K562 (cell line): ENCODE data around the gene PIEZO2. TPM values are rescaled to one million over a fixed set of nuclear protein-coding genes. Genes with fewer than 3 reads are reported as not detected.

ENCODE experiments used
- ATAC-seq: fragments of 200-7000 bp; cut with Tn5 transposase; 3 replicates; pipeline ENCODE4 v1.9.1; 2020; ENCODE audit warnings: moderate library complexity
- BruUV-seq: library from RNA; stranded (reverse); fragments of 400-500 nt; replicated peaks from 2 replicates; lab custom pipeline; 2021; lab: Mats Ljungman, UMichigan
- CTCF ChIA-PET: fragments of 300-600 bp; formaldehyde crosslinking; extraction: SDS; loops from one replicate; lab custom pipeline; 2021; ENCODE audit warnings: low intra/inter-chr PET ratio; lab: Yijun Ruan, JAX
- POLR2A ChIA-PET: fragments of 300-600, 350-650 bp; sonication (Branson Sonifier 250); formaldehyde crosslinking; extraction: SDS; loops from one replicate; lab custom pipeline; 2021; ENCODE audit warnings: antibody characterized with exemption, inconsistent platforms; lab: Yijun Ruan, JAX
- DNase-seq, 4 experiments: peaks; one replicate each; pipeline versions ENCODE4 v3.0.0 to v3.0.0-alpha.2; 2011 to 2018; ENCODE audit warnings: low spot score in 3 of 4, mixed read lengths in 3 of 4; ENCODE audit errors: extremely low read depth in 1 of 4
- FAIRE-seq: peaks from 2 replicates; lab custom pipeline; 2011; peaks lifted over from hg19 to GRCh38; lab: Jason Lieb, UNC
- H2AFZ ChIP-seq: 2 replicates; pipeline ENCODE4 v1.6.0; 2011; ENCODE audit warnings: low read depth, low read length, control low read depth, inconsistent platforms
- H3K27ac ChIP-seq: fragments of 200-600 bp; 3 replicates; pipeline ENCODE4 v1.8.0; 2011; ENCODE audit warnings: low read depth, mild to moderate bottlenecking, control low read depth, inconsistent platforms, low read length, moderate library complexity, mixed read lengths; ENCODE audit errors: extremely low read depth
- H3K27me3 ChIP-seq, 2 experiments: fragments of 300-600 bp in 1 of 2; 2 replicates in 1 of 2; 3 replicates in 1 of 2; pipeline versions ENCODE4 v1.6.0 to v1.8.0; 2011; ENCODE audit warnings: inconsistent platforms in 2 of 2, low read length in 2 of 2, mild to moderate bottlenecking in 1 of 2, mixed read lengths in 1 of 2, moderate library complexity in 1 of 2; ENCODE audit not compliant: control insufficient read depth in 2 of 2, insufficient read depth in 2 of 2
- H3K36me3 ChIP-seq: fragments of 300-600 bp; 3 replicates; pipeline ENCODE4 v1.8.0; 2011; ENCODE audit warnings: mild to moderate bottlenecking, low read length, inconsistent platforms; ENCODE audit not compliant: control insufficient read depth, insufficient read depth
- H3K4me1 ChIP-seq, 2 experiments: fragments of 200-600 bp in 1 of 2; replicated peaks in 1 of 2; 2 replicates in 1 of 2; 3 replicates in 1 of 2; pipeline versions ENCODE4 v1.5.1 to v1.8.0; 2011; ENCODE audit warnings: inconsistent platforms in 2 of 2, low read length in 2 of 2, mild to moderate bottlenecking in 1 of 2, mixed read lengths in 1 of 2, moderate library complexity in 1 of 2; ENCODE audit not compliant: control insufficient read depth in 2 of 2, insufficient read depth in 2 of 2
- H3K4me2 ChIP-seq: 2 replicates; pipeline ENCODE4 v1.6.1; 2011; ENCODE audit warnings: low read length, control low read depth, inconsistent platforms, mixed read lengths; ENCODE audit not compliant: insufficient read depth
- H3K4me3 ChIP-seq: fragments of 200-600 bp; sonication (generic), shearing (Covaris generic); 2 replicates; pipeline ENCODE4 v1.5.1; 2016; ENCODE audit warnings: control low read depth, inconsistent platforms
- H3K79me2 ChIP-seq: fragments of 200-600 bp; 3 replicates; pipeline ENCODE4 v1.8.0; 2011; ENCODE audit warnings: low read length, inconsistent platforms; ENCODE audit not compliant: control insufficient read depth, insufficient read depth
- H3K9ac ChIP-seq, 2 experiments: 2 replicates each; pipeline versions ENCODE4 v1.6.0 to v1.6.1; 2011; ENCODE audit warnings: low read depth in 2 of 2, low read length in 2 of 2, control low read depth in 1 of 2, inconsistent platforms in 1 of 2, mild to moderate bottlenecking in 1 of 2, mixed read lengths in 1 of 2; ENCODE audit not compliant: insufficient read depth in 1 of 2
- H3K9me1 ChIP-seq: one replicate; pipeline ENCODE4 v1.6.0; 2011; ENCODE audit warnings: inconsistent platforms, mild to moderate bottlenecking, low read length, moderate library complexity; ENCODE audit not compliant: control insufficient read depth, insufficient read depth
- H3K9me3 ChIP-seq: replicated peaks from 2 replicates; pipeline ENCODE4 v1.5.1; 2011; ENCODE audit warnings: low read depth, low read length, inconsistent platforms; ENCODE audit not compliant: control insufficient read depth, insufficient read depth
- H4K20me1 ChIP-seq: replicated peaks from 2 replicates; pipeline ENCODE4 v1.6.1; 2011; ENCODE audit warnings: low read length, inconsistent platforms, mixed read lengths; ENCODE audit not compliant: control insufficient read depth, insufficient read depth
- RBM25 ChIP-seq: fragments of 200-400 bp; formaldehyde crosslinking; IDR thresholded peaks from 2 replicates; pipeline ENCODE4 v1.6.1; 2018; ENCODE audit warnings: low read length, low read depth, moderate library complexity; ENCODE audit not compliant: severe bottlenecking
- WGBS: fragments of 100-300 bp; shearing (Covaris generic); methylation state at CpG from one replicate; pipeline ENCODE4 v1.1.6; 2016; ENCODE audit warnings: low coverage, mixed read lengths; ENCODE audit not compliant: insufficient coverage; ENCODE audit errors: missing lambda C conversion rate; 5-methylcytosine and 5-hydroxymethylcytosine counted together
- in situ Hi-C: fragments of 300-500 bp; cut with MboI; formaldehyde crosslinking; loops from 4 replicates; pipeline ENCODE4 v1.15.0; 2018; ENCODE audit warnings: inconsistent platforms, mixed read lengths
- intact Hi-C: fragments of 100-400 bp; cut with micrococcal nuclease; formaldehyde crosslinking; loops from 2 replicates; pipeline ENCODE4 v1.14.2; 2022
- polyA plus RNA-seq, 8 experiments: library from polyadenylated mRNA; depleted of rRNA in 4 of 8; stranded (reverse) in 5 of 8; unstranded in 3 of 8; fragments of >200 nt; fragmentation: Nextera tagmentation in 2 of 8; fragmentation: Illumina TruSeq in 1 of 8; extraction: Ambion mirVana in 2 of 8; extraction: Trizol in 1 of 8; gene quantifications; 2 replicates each; pipeline versions ENCODE4 v1.2.1 to v1.2.3, GENCODE V29; 2011 to 2014; ENCODE audit warnings: inconsistent platforms in 1 of 8, missing spikeins in 1 of 8
- total RNA-seq, 7 experiments: library from RNA; depleted of rRNA in 6 of 7; stranded (reverse); fragments of >200 nt in 6 of 7; fragmentation: Illumina TruSeq in 2 of 7; extraction: Trizol in 2 of 7; gene quantifications; 2 replicates each; pipeline versions ENCODE4 v1.2.1 to v1.2.3, GENCODE V29; 2011 to 2021; ENCODE audit warnings: low replicate concordance in 1 of 7
- TF ChIP-seq, protein P1 (sequence below): fragments of 200-800 bp; sonication (Bioruptor generic); IDR thresholded peaks from 2 replicates; pipeline ENCODE4 v1.6.1; 2016; ENCODE audit warnings: missing genetic modification characterization, missing compliant biosample characterization
- TF ChIP-seq, protein P2 (sequence below): fragments of 450-650 bp; formaldehyde crosslinking; IDR thresholded peaks from 2 replicates; pipeline ENCODE4 v1.4.0; 2020; ENCODE audit warnings: mild to moderate bottlenecking, moderate library complexity

The PIEZO2 gene
- total and polyA plus RNA-seq, 9 of the 15 experiments (the other 6 are each of a cell fraction or from before 2014, with no cell fraction given) = 0.54 to 4.1 (median 2.0) TPM

DNA sequence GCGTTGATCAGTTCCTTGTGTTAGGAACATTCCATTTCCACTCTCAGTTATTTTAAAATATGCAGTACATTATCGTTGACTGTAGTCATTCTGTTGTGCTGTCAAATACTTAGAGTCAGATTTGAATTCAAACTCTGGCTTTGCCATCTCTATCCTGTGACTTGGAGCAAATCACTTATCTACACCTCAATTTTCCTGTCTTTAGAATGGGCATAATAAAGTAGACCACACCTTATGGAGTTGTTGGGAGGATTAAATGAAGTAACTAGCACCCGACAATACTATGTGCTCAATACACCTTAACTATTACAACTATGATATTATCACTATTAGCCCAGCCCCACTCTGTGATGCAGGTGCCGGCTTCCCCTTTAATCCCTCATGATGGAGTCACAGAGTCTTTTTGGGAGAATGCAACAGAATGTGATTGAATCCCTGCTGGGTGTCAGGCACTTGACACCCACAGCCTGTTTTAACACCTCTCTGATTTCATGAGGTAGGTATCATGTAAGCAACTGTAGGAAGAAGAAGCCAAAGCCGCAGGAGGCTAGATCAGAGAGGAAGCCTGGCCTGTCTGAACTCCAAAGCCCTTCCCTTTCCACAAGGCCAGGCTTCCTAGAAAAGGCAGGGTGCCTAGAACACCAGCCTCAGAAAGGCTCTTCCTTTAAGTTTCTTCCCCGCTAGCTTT lies 315.1 kb downstream of the PIEZO2 start:
- H3K27ac ChIP-seq = no peak overlapping the region
- no peaks in the 10 kb centered on the region for H3K9me1 ChIP-seq
- DNase-seq (no peak), FAIRE-seq (no peak), ATAC-seq (no peak)
- H3K4me2 ChIP-seq = no peak overlapping the region
- CTCF ChIA-PET = no interaction called here
- intact Hi-C loops = no loop called here
- no peak overlapping the region for H3K9ac ChIP-seq
- H3K4me1 ChIP-seq = peaks cover 0 to 4% of the 10 kb centered on the region in 2 experiments; a peak in 1 of 5 replicates
- POLR2A ChIA-PET = no interaction called here
- H3K4me3 ChIP-seq = no peak overlapping the region
- H2AFZ ChIP-seq = no peak overlapping the region
- no TSS peak for BruUV-seq
- peak; percentile 70 for TF ChIP-seq RBM25
- TF ChIP-seq, protein P1, sequence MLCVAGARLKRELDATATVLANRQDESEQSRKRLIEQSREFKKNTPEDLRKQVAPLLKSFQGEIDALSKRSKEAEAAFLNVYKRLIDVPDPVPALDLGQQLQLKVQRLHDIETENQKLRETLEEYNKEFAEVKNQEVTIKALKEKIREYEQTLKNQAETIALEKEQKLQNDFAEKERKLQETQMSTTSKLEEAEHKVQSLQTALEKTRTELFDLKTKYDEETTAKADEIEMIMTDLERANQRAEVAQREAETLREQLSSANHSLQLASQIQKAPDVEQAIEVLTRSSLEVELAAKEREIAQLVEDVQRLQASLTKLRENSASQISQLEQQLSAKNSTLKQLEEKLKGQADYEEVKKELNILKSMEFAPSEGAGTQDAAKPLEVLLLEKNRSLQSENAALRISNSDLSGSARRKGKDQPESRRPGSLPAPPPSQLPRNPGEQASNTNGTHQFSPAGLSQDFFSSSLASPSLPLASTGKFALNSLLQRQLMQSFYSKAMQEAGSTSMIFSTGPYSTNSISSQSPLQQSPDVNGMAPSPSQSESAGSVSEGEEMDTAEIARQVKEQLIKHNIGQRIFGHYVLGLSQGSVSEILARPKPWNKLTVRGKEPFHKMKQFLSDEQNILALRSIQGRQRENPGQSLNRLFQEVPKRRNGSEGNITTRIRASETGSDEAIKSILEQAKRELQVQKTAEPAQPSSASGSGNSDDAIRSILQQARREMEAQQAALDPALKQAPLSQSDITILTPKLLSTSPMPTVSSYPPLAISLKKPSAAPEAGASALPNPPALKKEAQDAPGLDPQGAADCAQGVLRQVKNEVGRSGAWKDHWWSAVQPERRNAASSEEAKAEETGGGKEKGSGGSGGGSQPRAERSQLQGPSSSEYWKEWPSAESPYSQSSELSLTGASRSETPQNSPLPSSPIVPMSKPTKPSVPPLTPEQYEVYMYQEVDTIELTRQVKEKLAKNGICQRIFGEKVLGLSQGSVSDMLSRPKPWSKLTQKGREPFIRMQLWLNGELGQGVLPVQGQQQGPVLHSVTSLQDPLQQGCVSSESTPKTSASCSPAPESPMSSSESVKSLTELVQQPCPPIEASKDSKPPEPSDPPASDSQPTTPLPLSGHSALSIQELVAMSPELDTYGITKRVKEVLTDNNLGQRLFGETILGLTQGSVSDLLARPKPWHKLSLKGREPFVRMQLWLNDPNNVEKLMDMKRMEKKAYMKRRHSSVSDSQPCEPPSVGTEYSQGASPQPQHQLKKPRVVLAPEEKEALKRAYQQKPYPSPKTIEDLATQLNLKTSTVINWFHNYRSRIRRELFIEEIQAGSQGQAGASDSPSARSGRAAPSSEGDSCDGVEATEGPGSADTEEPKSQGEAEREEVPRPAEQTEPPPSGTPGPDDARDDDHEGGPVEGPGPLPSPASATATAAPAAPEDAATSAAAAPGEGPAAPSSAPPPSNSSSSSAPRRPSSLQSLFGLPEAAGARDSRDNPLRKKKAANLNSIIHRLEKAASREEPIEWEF (CRISPR knock-in tag) = no peak
- TF ChIP-seq, protein P2, sequence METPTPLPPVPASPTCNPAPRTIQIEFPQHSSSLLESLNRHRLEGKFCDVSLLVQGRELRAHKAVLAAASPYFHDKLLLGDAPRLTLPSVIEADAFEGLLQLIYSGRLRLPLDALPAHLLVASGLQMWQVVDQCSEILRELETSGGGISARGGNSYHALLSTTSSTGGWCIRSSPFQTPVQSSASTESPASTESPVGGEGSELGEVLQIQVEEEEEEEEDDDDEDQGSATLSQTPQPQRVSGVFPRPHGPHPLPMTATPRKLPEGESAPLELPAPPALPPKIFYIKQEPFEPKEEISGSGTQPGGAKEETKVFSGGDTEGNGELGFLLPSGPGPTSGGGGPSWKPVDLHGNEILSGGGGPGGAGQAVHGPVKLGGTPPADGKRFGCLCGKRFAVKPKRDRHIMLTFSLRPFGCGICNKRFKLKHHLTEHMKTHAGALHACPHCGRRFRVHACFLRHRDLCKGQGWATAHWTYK (CRISPR knock-in tag) = no peak
- no peaks in the 10 kb centered on the region for H4K20me1 ChIP-seq
- no peaks in the 10 kb centered on the region for H3K9me3 ChIP-seq
- 0 out of 5 replicates have a peak, but pooled peaks cover 0 to 4% of the 10 kb centered on the region in 2 experiments for H3K27me3 ChIP-seq
- in situ Hi-C loops = no loop called here
- H3K79me2 ChIP-seq = no peaks in the 10 kb centered on the region
- H3K36me3 ChIP-seq = no peaks in the 10 kb centered on the region
- 12% methylated on average over 6 of the region's 6 CpGs for WGBS
